Prostate gland (tissue), 2 donors: ENCODE measurements around the gene SARDH. TPM values are rescaled to one million over a fixed set of nuclear protein-coding genes. Genes with fewer than 3 reads are reported as not detected.

Experiments used
- DNase-seq: peaks from one replicate; pipeline ENCODE4 v3.0.0-alpha.2; 2019; ENCODE audit warnings: low spot score
- H3K27ac ChIP-seq, 2 donors: fragments of 200-600 bp; sonication (generic); 2 replicates each; pipeline ENCODE4 v1.5.1; 2017 to 2019
- H3K27me3 ChIP-seq: fragments of 200-600 bp; sonication (generic); replicated peaks from 2 replicates; pipeline ENCODE4 v1.5.1; 2019; ENCODE audit not compliant: insufficient read depth
- H3K36me3 ChIP-seq, 2 donors: fragments of 200-600 bp; sonication (generic); 1 replicate in 1 of 2; 2 replicates in 1 of 2; pipeline versions ENCODE4 v1.5.1 to v1.8.1; 2017 to 2019
- H3K4me1 ChIP-seq: fragments of 200-600 bp; sonication (generic); replicated peaks from 2 replicates; pipeline ENCODE4 v1.5.1; 2019
- H3K4me3 ChIP-seq, 2 donors: fragments of 200-600 bp; sonication (generic); 2 replicates each; pipeline ENCODE4 v1.5.1; 2017 to 2019
- H3K9me3 ChIP-seq: fragments of 200-600 bp; sonication (generic); 2 replicates; pipeline ENCODE4 v1.5.1; 2017
- CTCF ChIP-seq, 4 experiments: fragments of 200-600 bp in 2 of 4; fragments of 450-650 bp in 2 of 4; sonication (generic) in 2 of 4; IDR thresholded peaks; 1 replicate in 3 of 4; 2 replicates in 1 of 4; pipeline ENCODE4 v1.5.1; 2016 to 2019; ENCODE audit warnings: antibody characterized with exemption in 4 of 4, mild to moderate bottlenecking in 2 of 4, moderate library complexity in 2 of 4
- POLR2A ChIP-seq: fragments of 450-650 bp; IDR thresholded peaks from one replicate; pipeline ENCODE4 v1.6.1; 2016; ENCODE audit warnings: antibody characterized with exemption, mild to moderate bottlenecking
- POLR2AphosphoS5 ChIP-seq: sonication (generic); formaldehyde crosslinking; IDR thresholded peaks from one replicate; pipeline ENCODE4 v1.6.1; 2017; ENCODE audit warnings: antibody characterized with exemption
- WGBS: methylation state at CpG from one replicate; pipeline ENCODE4 v1.1.5; 2018; 5-methylcytosine and 5-hydroxymethylcytosine counted together
- intact Hi-C: fragments of 100-400 bp; cut with DNase I; formaldehyde crosslinking; loops from one replicate; pipeline ENCODE4 v1.14.2; 2022
- total RNA-seq, 2 donors: library from RNA; depleted of rRNA; stranded (reverse); fragments of >200 nt; gene quantifications; one replicate each; pipeline ENCODE4 v1.1.0, GENCODE V29; 2016

Gene SARDH
- total RNA-seq, 2 donors from 2014 or later, result 6.7 to 7.2 TPM

- WGBS, result 9% methylated on average over 35 of the region's 46 CpGs
- TF ChIP-seq POLR2A, result no peak
- TF ChIP-seq CTCF (IDR thresholded peaks at IDR 0.05), result no peak
- TF ChIP-seq POLR2AphosphoS5, result peak; percentile 10
- Histone ChIP-seq H3K9me3 (no peaks in the 10 kb centered on the region), H3K4me1 (peaks cover 2% of the 10 kb centered on the region), H3K4me3 (peak overlapping the region; percentile 2 to 4), H3K27me3 (peaks cover 10% of the 10 kb centered on the region), H3K36me3 (no peaks in the 10 kb centered on the region), H3K27ac (no peak overlapping the region)
- intact Hi-C loops, result no loop called here
- peak; percentile 21 for DNase-seq
These were observed 79.4 kb downstream of the SARDH start for GRCh38 chr9:133658442-133659431.

- H3K27ac ChIP-seq, result no peak overlapping the region
- intact Hi-C loops, result no loop called here
- DNase-seq, result no peak
These were observed 81.0 kb downstream of the SARDH start for GRCh38 chr9:133657120-133657661.

GRCh38 chr9:133656211-133657119, 81.7 kb downstream of the SARDH start:
- 54% methylated on average over 36 of the region's 36 CpGs for WGBS
- H3K9me3 ChIP-seq, result no peaks in the 10 kb centered on the region
- no peak overlapping the region for H3K4me3 ChIP-seq
- DNase-seq, result no peak
- H3K27me3 ChIP-seq, result peaks cover 15% of the 10 kb centered on the region
- intact Hi-C loops, result no loop called here
- H3K36me3 ChIP-seq, result no peaks in the 10 kb centered on the region
- TF ChIP-seq CTCF (IDR thresholded peaks at IDR 0.05), result no peak
- TF ChIP-seq POLR2A, result no peak
- TF ChIP-seq POLR2AphosphoS5, result no peak
- H3K4me1 ChIP-seq, result peaks cover 2% of the 10 kb centered on the region
- no peak overlapping the region for H3K27ac ChIP-seq

More at GRCh38 chr9:133657120-133657661, 81.0 kb downstream of the SARDH start:
- WGBS, result 30% methylated on average over 13 of the region's 13 CpGs
- TF ChIP-seq POLR2AphosphoS5 (no peak), CTCF (IDR thresholded peaks at IDR 0.05) (peak in 1 of 4 experiments; percentile 18)
- Histone ChIP-seq H3K4me3 (no peak overlapping the region), H3K36me3 (no peaks in the 10 kb centered on the region), H3K9me3 (no peaks in the 10 kb centered on the region), H3K27me3 (peaks cover 12% of the 10 kb centered on the region), H3K4me1 (peaks cover 2% of the 10 kb centered on the region)

GRCh38 chr9:133655701-133656100, 82.5 kb downstream of the SARDH start:
- H3K4me3 ChIP-seq, result no peak overlapping the region
- no peaks in the 10 kb centered on the region for H3K36me3 ChIP-seq
- H3K27me3 ChIP-seq, result peaks cover 17% of the 10 kb centered on the region
- no peak overlapping the region for H3K27ac ChIP-seq
- TF ChIP-seq POLR2A (no peak), POLR2AphosphoS5 (no peak), CTCF (IDR thresholded peaks at IDR 0.05) (no peak)
- no peak for DNase-seq
- 59% methylated on average over 14 of the region's 14 CpGs for WGBS
- H3K9me3 ChIP-seq, result no peaks in the 10 kb centered on the region
- intact Hi-C loops, result no loop called here
- peaks cover 2% of the 10 kb centered on the region for H3K4me1 ChIP-seq
